Measurements from ENCODE around the gene PVALB.

- TF ChIP-seq ZBTB21 (tag by site-specific recombination; IDR thresholded peaks at IDR 0.05): no peak
- TF ChIP-seq CTCF (tag by site-specific recombination; IDR thresholded peaks at IDR 0.05): no peak
- no peak for TF ChIP-seq ZNF660 (tag by site-specific recombination; IDR thresholded peaks at IDR 0.05)
- TF ChIP-seq ZNF830 (tag by site-specific recombination; IDR thresholded peaks at IDR 0.05; ENCODE audit: low read depth): no peak
Measured at GRCh38 chr22:36840106-36840505, 23.3 kb upstream of the PVALB start.

Measured in HEK293 (cell line).